HG03025 (cell line): Measurements from ENCODE around the gene DSCAML1.
"Not testable (repeated sequence)": the region's sequence is repeated elsewhere in the genome, so short reads cannot be mapped to it uniquely, and the experiment has no call there.

Experiments
- ATAC-seq: cut with Tn5 transposase; IDR thresholded peaks from one replicate; pipeline ENCODE4 v1.9.1; 2021; ENCODE audit warnings: mild to moderate bottlenecking, moderate library complexity; ENCODE audit not compliant: unreplicated experiment, low FRiP score

The DSCAML1 gene

GRCh38 chr11:117462183-117462863 is 334.7 kb downstream of the DSCAML1 start:
- no peak for ATAC-seq

- no peak for ATAC-seq
Observed at GRCh38 chr11:117461396-117462182, 335.4 kb downstream of the DSCAML1 start.

GRCh38 chr11:117459979-117460300 is 337.1 kb downstream of the DSCAML1 start:
- ATAC-seq: no peak

GRCh38 chr11:117459123-117459978 is 337.7 kb downstream of the DSCAML1 start:
- no peak for ATAC-seq

- no peak for ATAC-seq
Observed at GRCh38 chr11:117458275-117459122, 338.5 kb downstream of the DSCAML1 start.

GRCh38 chr11:117457835-117458234 is 339.2 kb downstream of the DSCAML1 start:
- ATAC-seq: no peak

- ATAC-seq: no peak
Observed at GRCh38 chr11:117457031-117457785, 339.8 kb downstream of the DSCAML1 start.

GRCh38 chr11:117456721-117457029 is 340.3 kb downstream of the DSCAML1 start:
- ATAC-seq: not testable (repeated sequence)

- ATAC-seq: no peak
Observed at GRCh38 chr11:117456027-117456720, 340.8 kb downstream of the DSCAML1 start.

- no peak for ATAC-seq
Observed at GRCh38 chr11:117454564-117454917, 342.5 kb downstream of the DSCAML1 start.

GRCh38 chr11:117453886-117454563 is 343.0 kb downstream of the DSCAML1 start:
- ATAC-seq: no peak

- no peak for ATAC-seq
Observed at GRCh38 chr11:117449111-117449693, 347.8 kb downstream of the DSCAML1 start.

GRCh38 chr11:117444711-117445658 is 352.0 kb downstream of the DSCAML1 start:
- no peak for ATAC-seq

GRCh38 chr11:117444256-117444655 is 352.8 kb downstream of the DSCAML1 start:
- ATAC-seq: no peak

GRCh38 chr11:117443266-117444186 is 353.5 kb downstream of the DSCAML1 start:
- ATAC-seq: no peak

- no peak for ATAC-seq
Observed at GRCh38 chr11:117442869-117443239, 354.2 kb downstream of the DSCAML1 start.
